D721Med (cell line): ENCODE results near the gene KRTAP13-1.
A peak's percentile ranks its signal among the peaks of the same experiment; 100 is the strongest.

Experiments
- DNase-seq: peaks from one replicate; pipeline ENCODE4 v3.0.0; 2011; ENCODE audit warnings: low spot score; ENCODE audit not compliant: insufficient read length
- FAIRE-seq: peaks from 2 replicates; lab custom pipeline; 2011; peaks lifted over from hg19 to GRCh38; lab: Jason Lieb, UNC
- TF ChIP-seq, protein P1 (sequence below): IDR thresholded peaks from 2 replicates; pipeline ENCODE4 v1.5.1; 2012; ENCODE audit warnings: mild to moderate bottlenecking, control low read depth; ENCODE audit not compliant: insufficient read depth; ENCODE audit errors: missing control alignments

The KRTAP13-1 gene

DNA sequence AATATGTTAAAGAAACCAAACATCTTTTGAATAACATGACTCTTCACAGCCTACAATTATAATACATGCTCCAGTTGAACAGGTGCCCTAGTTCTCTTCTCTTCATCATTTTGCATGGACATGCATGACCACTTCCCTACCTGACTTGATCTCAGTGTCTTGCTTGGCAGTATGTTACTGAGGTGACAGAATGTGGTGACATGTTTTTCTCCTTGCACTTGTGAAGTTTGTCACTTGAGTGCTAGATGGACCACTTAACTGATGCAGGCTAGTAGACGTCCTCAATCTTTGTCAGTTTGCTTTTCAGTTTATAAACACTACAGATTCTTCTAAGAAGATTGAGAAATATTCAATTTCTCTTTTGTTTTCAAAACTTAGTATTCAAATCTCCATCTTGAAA lies 13.6 kb upstream of the KRTAP13-1 start:
- TF ChIP-seq, protein P1, sequence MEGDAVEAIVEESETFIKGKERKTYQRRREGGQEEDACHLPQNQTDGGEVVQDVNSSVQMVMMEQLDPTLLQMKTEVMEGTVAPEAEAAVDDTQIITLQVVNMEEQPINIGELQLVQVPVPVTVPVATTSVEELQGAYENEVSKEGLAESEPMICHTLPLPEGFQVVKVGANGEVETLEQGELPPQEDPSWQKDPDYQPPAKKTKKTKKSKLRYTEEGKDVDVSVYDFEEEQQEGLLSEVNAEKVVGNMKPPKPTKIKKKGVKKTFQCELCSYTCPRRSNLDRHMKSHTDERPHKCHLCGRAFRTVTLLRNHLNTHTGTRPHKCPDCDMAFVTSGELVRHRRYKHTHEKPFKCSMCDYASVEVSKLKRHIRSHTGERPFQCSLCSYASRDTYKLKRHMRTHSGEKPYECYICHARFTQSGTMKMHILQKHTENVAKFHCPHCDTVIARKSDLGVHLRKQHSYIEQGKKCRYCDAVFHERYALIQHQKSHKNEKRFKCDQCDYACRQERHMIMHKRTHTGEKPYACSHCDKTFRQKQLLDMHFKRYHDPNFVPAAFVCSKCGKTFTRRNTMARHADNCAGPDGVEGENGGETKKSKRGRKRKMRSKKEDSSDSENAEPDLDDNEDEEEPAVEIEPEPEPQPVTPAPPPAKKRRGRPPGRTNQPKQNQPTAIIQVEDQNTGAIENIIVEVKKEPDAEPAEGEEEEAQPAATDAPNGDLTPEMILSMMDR, result no peak
- DNase-seq (no peak), FAIRE-seq (no peak)

GRCh38 chr21:30391492-30392025 lies 4.3 kb upstream of the KRTAP13-1 start:
- FAIRE-seq, result no peak
- no peak for DNase-seq
- TF ChIP-seq, protein P1, result no peak

GRCh38 chr21:30408782-30409494 lies 13.1 kb downstream of the KRTAP13-1 start:
- FAIRE-seq (no peak), DNase-seq (no peak)
- TF ChIP-seq, protein P1, result peak; percentile 26

GRCh38 chr21:30415993-30416392 lies 20.2 kb downstream of the KRTAP13-1 start:
- DNase-seq (no peak), FAIRE-seq (no peak)
- TF ChIP-seq, protein P1, result no peak

DNA sequence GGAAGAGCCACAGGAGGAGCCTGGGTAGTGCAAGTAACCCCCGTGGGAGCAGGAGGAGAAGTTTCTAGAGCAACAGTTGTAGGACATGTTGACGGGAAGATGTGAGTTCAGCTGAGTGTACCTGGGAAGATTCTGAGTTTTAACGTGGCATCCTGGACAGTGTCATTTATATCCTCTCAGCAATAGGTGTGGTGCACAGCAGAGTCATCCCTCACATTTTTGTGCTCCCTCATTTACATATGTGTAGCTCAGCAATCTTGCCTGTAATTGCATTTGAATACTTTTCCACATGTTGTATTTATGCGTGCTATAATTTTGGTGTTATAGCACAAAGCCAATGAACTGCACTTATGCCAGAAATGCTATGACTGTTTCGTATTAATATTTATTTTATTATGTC lies 30.0 kb downstream of the KRTAP13-1 start, which contains the start of gene KRTAP13-3:
KRTAP13-3 (minus strand) TSS at position 101 of the 400 bp plus-strand sequence; CDS start at position 87, 14 bp downstream.
- TF ChIP-seq, protein P1, result no peak
- FAIRE-seq (no peak), DNase-seq (no peak)

DNA sequence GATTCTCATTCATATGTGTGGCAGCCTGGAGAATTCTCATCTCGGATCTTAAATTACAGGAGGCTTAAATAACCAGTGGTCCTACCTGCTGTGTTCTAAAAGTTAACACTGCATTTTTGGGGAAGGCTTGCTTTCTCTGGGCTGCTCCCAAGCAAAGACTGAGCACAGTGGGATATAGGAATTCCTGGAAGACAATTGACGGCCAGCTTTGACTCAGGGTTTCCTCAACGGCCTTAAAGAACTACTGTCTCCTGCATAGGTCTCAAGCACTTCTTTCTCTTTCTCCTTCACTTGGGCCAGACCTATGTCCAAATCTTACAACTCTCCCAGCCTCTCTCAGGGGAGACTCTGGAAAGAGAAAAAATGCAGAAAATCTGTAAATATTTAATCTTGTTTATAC lies 30.9 kb downstream of the KRTAP13-1 start:
- no peak for DNase-seq
- no peak for FAIRE-seq
- TF ChIP-seq, protein P1, result no peak

DNA sequence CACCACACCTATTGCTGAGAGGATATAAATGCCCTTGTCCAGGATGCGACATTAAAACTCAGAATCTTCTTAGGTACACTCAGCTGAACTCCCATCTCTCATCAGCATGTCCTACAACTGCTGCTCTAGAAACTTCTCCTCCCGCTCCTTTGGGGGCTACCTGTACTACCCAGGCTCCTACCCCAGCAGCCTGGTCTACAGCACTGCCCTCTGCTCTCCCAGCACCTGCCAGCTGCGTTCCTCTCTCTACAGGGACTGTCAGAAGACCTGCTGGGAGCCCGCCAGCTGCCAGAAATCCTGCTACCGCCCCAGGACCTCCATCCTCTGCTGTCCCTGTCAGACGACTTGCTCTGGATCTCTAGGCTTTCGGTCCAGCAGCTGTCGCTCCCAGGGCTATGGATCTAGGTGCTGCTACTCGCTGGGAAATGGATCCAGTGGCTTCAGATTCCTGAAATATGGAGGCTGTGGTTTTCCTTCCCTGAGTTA lies 34.4 kb downstream of the KRTAP13-1 start, which contains the start of gene KRTAP13-4:
KRTAP13-4 (plus strand) TSS at position 51 of the 486 bp plus-strand sequence; CDS start at position 107, 56 bp downstream.
- DNase-seq (no peak), FAIRE-seq (no peak)
- TF ChIP-seq, protein P1, result no peak
